Measurements from ENCODE around the gene TCF15. TPM values are rescaled to one million over a fixed set of nuclear protein-coding genes. Genes with fewer than 3 reads are reported as not detected.

Gene TCF15
- total and polyA plus RNA-seq, 2 experiments from 2014 or later: 3.8 to 4.0 TPM

- TF ChIP-seq ZNF462 (CRISPR knock-in tag; IDR thresholded peaks at IDR 0.05) (no peak), STAT1 (IDR thresholded peaks at IDR 0.05; ENCODE audit: unreplicated experiment) (no peak), JUNB (IDR thresholded peaks at IDR 0.05; ENCODE audit: unreplicated experiment) (no peak), CTCF (conservative IDR thresholded peaks at IDR 0.05; ENCODE audit: low read depth in 2 of 2) (no peak), NANOG (IDR thresholded peaks at IDR 0.05; ENCODE audit: borderline replicate concordance) (no peak), POLR2AphosphoS5 (IDR thresholded peaks at IDR 0.05; ENCODE audit: low read depth) (no peak), ETS1 (IDR thresholded peaks at IDR 0.05) (no peak), ZNF114 (CRISPR knock-in tag; IDR thresholded peaks at IDR 0.05) (no peak), CREB1 (CRISPR knock-in tag; IDR thresholded peaks at IDR 0.05; ENCODE audit: low read depth) (no peak), EZH2 (IDR thresholded peaks at IDR 0.05; ENCODE audit: low read depth, unreplicated experiment) (no peak), ZNF331 (CRISPR knock-in tag; IDR thresholded peaks at IDR 0.05; ENCODE audit: low read depth) (no peak)
Measured at GRCh38 chr20:572727-573126, 37.4 kb downstream of the TCF15 start (continued).

All from GM23338 (cell line).